T-helper 1 cell treated with Interleukin-12 subunit alpha and Interleukin-12 subunit beta and Interleukin-4 antibody, amounts not matched to agents 30 μg/mL and 1 μg/mL, for 36 hours (primary cell): ENCODE data around the gene UBXN10.

Experiments used
- H3K27ac Mint-ChIP-seq: one replicate; pipeline ENCODE4 v1.8.0; 2021; ENCODE audit warnings: mild to moderate bottlenecking, mixed read lengths
- H3K27me3 Mint-ChIP-seq: one replicate; pipeline ENCODE4 v1.8.0; 2021; ENCODE audit warnings: low read depth, mixed read lengths
- H3K36me3 Mint-ChIP-seq: one replicate; pipeline ENCODE4 v1.8.0; 2021; ENCODE audit warnings: low read depth, mixed read lengths
- H3K4me1 Mint-ChIP-seq: one replicate; pipeline ENCODE4 v1.8.0; 2021; ENCODE audit warnings: low read depth, mixed read lengths
- H3K4me3 Mint-ChIP-seq: one replicate; pipeline ENCODE4 v1.8.0; 2021; ENCODE audit warnings: mild to moderate bottlenecking, moderate library complexity, mixed read lengths
- H3K9me3 Mint-ChIP-seq: one replicate; pipeline ENCODE4 v1.8.0; 2021; ENCODE audit warnings: mixed read lengths

Gene UBXN10

DNA sequence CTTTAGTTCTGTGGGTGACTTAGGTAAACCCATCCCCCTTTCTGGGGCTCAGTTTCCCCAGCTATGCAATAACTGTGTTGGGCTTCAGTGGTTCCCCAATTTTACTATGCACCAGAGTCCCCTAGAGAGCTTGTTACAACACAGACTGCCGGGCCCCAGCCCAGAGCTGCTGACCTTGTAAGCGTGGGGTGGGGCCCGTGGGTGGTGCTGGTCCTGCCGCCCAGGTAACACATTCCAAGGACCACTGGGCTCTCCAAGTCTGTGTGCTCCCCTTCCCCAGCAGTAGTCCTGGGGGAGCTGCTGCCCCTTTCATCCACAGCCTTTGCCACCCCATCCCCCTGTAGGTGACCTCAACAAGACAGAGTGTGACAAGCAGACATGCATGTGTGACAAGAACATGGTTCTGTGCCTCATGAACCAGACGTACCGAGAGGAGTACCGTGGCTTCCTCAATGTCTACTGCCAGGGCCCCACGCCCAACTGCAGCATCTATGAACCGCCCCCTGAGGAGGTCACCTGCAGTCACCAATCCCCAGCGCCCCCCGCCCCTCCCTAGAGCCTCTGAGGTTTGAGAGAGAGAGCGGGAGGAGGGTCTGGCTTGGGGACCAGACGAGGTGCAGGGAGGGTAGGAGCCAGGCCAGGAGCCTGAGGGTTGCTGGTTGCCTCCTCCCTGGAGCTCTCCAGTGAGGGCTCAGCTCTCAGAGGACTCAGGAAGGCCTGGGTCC is 37.9 kb upstream of the UBXN10 start:
- Mint-ChIP-seq H3K27me3 (no peaks in the 10 kb centered on the region), H3K36me3 (no peaks in the 10 kb centered on the region), H3K4me3 (no peak overlapping the region), H3K4me1 (peaks cover 4% of the 10 kb centered on the region), H3K27ac (no peak overlapping the region), H3K9me3 (no peaks in the 10 kb centered on the region)

DNA sequence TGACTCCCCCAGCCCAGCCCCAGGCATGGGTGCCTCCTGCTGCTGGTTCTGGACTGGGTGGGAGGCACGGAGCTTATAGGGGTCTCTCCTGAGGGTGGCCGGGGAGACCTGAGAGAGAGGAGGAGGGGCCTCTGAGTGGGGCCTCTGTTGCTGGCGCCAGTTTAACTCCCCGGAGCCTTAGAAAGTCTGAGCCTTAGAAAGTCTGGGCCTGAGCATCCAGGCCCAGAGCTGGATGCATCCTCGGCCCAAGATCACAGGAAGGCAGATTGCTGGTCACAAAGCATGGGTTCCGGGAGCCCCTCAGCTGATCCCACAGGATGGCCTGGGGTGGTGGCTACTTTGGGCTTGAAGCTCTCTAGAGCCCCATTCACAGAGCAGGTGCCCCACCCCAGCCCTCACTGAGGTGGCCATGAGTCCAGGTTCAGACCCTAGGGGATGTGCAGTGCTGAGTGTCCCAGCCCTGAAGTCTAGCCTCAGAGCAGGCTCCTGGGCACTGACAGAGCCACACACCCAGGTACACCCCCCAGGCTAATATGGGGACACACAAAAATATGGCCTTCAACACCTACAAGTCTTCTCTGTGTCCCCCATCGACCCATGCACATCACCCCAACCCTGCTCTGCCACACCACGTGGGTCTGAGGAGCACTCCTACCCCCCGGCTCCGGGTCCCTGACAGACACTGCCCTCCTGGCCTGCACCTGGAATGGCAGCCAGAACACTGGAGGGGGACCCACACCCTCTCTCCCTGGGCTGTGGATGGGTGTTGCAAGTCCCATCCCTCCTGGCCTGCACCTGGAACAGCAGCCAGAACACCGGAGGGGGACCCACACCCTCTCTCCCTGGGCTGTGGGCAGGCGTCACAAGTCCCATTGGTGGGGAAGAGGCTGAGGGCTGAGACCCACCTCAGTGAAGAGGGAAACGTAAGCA is 37.1 kb upstream of the UBXN10 start:
- Mint-ChIP-seq H3K36me3 (no peaks in the 10 kb centered on the region), H3K27me3 (no peaks in the 10 kb centered on the region), H3K4me1 (peaks cover 4% of the 10 kb centered on the region), H3K9me3 (no peaks in the 10 kb centered on the region), H3K27ac (no peak overlapping the region), H3K4me3 (no peak overlapping the region)

DNA sequence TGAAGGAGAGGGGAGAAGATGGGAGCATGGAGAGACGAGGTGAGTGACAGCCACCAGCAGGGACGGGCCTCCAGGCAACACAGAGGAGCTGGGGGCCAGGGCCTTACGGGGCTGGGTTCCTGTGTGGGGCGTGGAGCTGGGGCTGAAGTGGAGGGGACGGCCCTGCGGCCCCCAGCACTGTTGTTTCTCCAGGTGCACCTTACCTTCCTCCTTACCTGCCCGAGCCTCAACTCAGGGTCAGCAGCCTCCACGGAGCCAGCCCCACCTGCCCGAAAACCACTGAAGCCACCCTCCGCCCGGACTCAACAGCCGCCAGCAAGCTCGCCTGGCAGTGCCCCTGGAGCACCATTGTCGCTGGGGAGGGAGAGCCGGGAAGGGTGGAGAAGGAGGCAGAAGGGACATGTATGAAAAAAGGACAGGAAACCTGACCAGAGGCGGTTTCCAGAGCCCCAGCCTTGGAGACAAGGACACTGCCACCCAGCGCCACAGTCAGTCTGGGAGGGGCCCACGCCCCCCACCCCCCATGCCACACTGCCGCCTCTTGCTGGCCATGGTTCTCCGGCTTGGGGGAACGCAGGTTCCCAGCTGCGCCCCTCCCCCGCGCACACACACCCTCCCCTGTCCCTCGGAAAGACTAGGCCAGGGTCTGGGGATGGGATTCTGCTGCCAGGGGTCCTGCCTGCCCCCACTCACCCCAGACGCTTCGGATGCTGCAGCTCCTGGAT is 36.1 kb upstream of the UBXN10 start:
- no peaks in the 10 kb centered on the region for H3K36me3 Mint-ChIP-seq
- H3K9me3 Mint-ChIP-seq, result no peaks in the 10 kb centered on the region
- H3K27me3 Mint-ChIP-seq, result no peaks in the 10 kb centered on the region
- H3K4me3 Mint-ChIP-seq, result no peak overlapping the region
- H3K4me1 Mint-ChIP-seq, result peaks cover 9% of the 10 kb centered on the region
- H3K27ac Mint-ChIP-seq, result no peak overlapping the region

- Mint-ChIP-seq H3K4me1 (peaks cover 11% of the 10 kb centered on the region), H3K27ac (no peak overlapping the region)
These were observed 35.6 kb upstream of the UBXN10 start for GRCh38 chr1:20150326-20150705.

DNA sequence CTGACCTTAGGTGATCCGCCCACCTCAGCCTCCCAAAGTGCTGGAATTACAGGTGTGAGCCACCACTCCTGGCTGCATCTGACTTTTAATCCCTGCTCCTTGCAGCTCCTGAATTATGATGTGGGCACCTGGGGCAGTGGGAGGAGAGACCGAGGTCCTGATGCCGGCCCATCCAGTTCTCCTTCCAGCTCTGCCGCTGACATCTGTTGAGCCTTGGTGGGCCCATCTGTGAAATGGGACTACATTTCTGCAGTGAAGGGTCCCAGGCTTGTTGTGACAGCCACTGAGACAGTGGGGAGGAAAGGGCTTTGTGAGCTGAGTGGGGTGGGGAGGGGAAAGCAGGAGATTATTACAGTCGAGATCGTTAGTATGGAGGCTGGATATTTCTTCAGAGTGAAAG is 34.9 kb upstream of the UBXN10 start:
- H3K27me3 Mint-ChIP-seq, result no peaks in the 10 kb centered on the region
- no peak overlapping the region for H3K27ac Mint-ChIP-seq
- H3K4me1 Mint-ChIP-seq, result peaks cover 11% of the 10 kb centered on the region
- no peaks in the 10 kb centered on the region for H3K9me3 Mint-ChIP-seq
- no peak overlapping the region for H3K4me3 Mint-ChIP-seq
- H3K36me3 Mint-ChIP-seq, result no peaks in the 10 kb centered on the region

More at GRCh38 chr1:20150326-20150705, 35.6 kb upstream of the UBXN10 start:
- Mint-ChIP-seq H3K27me3 (no peaks in the 10 kb centered on the region), H3K9me3 (no peaks in the 10 kb centered on the region), H3K4me3 (no peak overlapping the region), H3K36me3 (no peaks in the 10 kb centered on the region)

- no peaks in the 10 kb centered on the region for H3K36me3 Mint-ChIP-seq
- H3K27me3 Mint-ChIP-seq, result no peaks in the 10 kb centered on the region
- H3K9me3 Mint-ChIP-seq, result no peaks in the 10 kb centered on the region
- peaks cover 11% of the 10 kb centered on the region for H3K4me1 Mint-ChIP-seq
- H3K4me3 Mint-ChIP-seq, result peak overlapping the region; percentile 78
- H3K27ac Mint-ChIP-seq, result peak overlapping the region; percentile 49
These were observed 33.8 kb upstream of the UBXN10 start for GRCh38 chr1:20151906-20152598.

- H3K4me3 Mint-ChIP-seq, result peak overlapping the region; percentile 78
- peaks cover 11% of the 10 kb centered on the region for H3K4me1 Mint-ChIP-seq
- no peaks in the 10 kb centered on the region for H3K27me3 Mint-ChIP-seq
- peak overlapping the region; percentile 49 for H3K27ac Mint-ChIP-seq
- no peaks in the 10 kb centered on the region for H3K36me3 Mint-ChIP-seq
- H3K9me3 Mint-ChIP-seq, result no peaks in the 10 kb centered on the region
These were observed 33.3 kb upstream of the UBXN10 start for GRCh38 chr1:20152599-20152930.

DNA sequence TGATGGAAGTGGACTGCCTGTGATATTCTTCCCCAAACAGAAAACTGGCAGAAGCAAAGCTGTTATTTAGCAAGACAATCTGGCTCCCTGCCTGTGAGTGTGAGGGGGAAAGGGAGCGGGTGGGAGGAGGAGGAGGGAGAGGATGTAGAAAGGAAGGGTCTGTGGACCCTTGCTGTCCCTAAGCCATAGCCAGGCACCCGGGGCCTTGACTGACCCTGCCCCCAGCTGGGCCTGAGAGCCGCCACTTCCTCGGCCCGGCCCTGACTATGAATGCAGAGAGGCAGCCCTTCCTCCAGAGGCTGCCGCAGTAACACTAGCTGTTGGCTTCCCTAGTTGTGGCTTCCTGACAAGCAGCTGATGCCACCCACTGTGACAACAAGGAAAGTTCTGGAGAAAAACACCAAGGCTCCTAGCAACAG is 32.9 kb upstream of the UBXN10 start:
- peaks cover 11% of the 10 kb centered on the region for H3K4me1 Mint-ChIP-seq
- H3K36me3 Mint-ChIP-seq, result no peaks in the 10 kb centered on the region
- no peaks in the 10 kb centered on the region for H3K27me3 Mint-ChIP-seq
- peak overlapping the region; percentile 49 for H3K27ac Mint-ChIP-seq
- no peaks in the 10 kb centered on the region for H3K9me3 Mint-ChIP-seq
- H3K4me3 Mint-ChIP-seq, result no peak overlapping the region

GRCh38 chr1:20154301-20154831 is 31.5 kb upstream of the UBXN10 start:
- Mint-ChIP-seq H3K27me3 (no peaks in the 10 kb centered on the region), H3K9me3 (peaks cover 5% of the 10 kb centered on the region), H3K4me3 (peak overlapping the region; percentile 43), H3K36me3 (no peaks in the 10 kb centered on the region), H3K27ac (peak overlapping the region; percentile 70), H3K4me1 (peaks cover 11% of the 10 kb centered on the region)

- Mint-ChIP-seq H3K27me3 (no peaks in the 10 kb centered on the region), H3K27ac (no peak overlapping the region), H3K9me3 (peaks cover 21% of the 10 kb centered on the region), H3K36me3 (no peaks in the 10 kb centered on the region), H3K4me3 (no peak overlapping the region), H3K4me1 (peaks cover 7% of the 10 kb centered on the region)
These were observed 27.4 kb upstream of the UBXN10 start for GRCh38 chr1:20158358-20159070.

GRCh38 chr1:20160034-20160433 is 25.9 kb upstream of the UBXN10 start:
- peaks cover 21% of the 10 kb centered on the region for H3K9me3 Mint-ChIP-seq
- peaks cover 1% of the 10 kb centered on the region for H3K36me3 Mint-ChIP-seq
- no peak overlapping the region for H3K27ac Mint-ChIP-seq
- H3K27me3 Mint-ChIP-seq, result peaks cover under 1% of the 10 kb centered on the region
- H3K4me1 Mint-ChIP-seq, result no peaks in the 10 kb centered on the region
- H3K4me3 Mint-ChIP-seq, result no peak overlapping the region

DNA sequence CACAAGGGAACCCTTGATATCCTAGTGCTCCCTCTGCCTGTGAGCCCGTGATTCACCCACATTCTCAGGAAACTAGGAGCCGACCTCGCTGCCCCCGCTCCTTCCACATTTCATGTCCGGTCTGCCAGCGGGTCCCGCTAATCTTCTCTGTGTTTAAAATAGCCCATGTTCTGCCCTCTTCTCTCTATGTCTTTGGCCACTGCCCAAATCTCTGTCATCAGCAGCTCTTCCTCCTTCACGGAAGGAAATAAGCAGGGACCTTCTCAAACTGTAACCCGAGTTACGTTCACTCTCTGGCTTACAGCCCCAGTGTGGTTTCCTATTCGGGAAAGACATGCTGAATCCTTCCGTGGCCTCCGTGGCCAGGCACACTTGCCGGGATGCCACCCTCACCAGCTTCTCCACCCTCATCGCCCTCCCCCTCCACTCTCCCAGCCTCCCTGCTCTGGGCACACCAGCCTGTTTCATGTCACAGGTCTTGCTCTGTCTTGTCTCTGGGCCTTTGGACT is 21.1 kb upstream of the UBXN10 start:
- no peak overlapping the region for H3K27ac Mint-ChIP-seq
- no peak overlapping the region for H3K4me3 Mint-ChIP-seq
- peaks cover 3% of the 10 kb centered on the region for H3K4me1 Mint-ChIP-seq
- peaks cover 19% of the 10 kb centered on the region for H3K9me3 Mint-ChIP-seq
- peaks cover 5% of the 10 kb centered on the region for H3K27me3 Mint-ChIP-seq
- H3K36me3 Mint-ChIP-seq, result peaks cover 1% of the 10 kb centered on the region

- peaks cover 5% of the 10 kb centered on the region for H3K27me3 Mint-ChIP-seq
- peaks cover 1% of the 10 kb centered on the region for H3K36me3 Mint-ChIP-seq
- no peak overlapping the region for H3K27ac Mint-ChIP-seq
- H3K4me3 Mint-ChIP-seq, result no peak overlapping the region
- peaks cover 19% of the 10 kb centered on the region for H3K9me3 Mint-ChIP-seq
- H3K4me1 Mint-ChIP-seq, result peaks cover 5% of the 10 kb centered on the region
These were observed 20.4 kb upstream of the UBXN10 start for GRCh38 chr1:20165522-20165951.
